ENCODE measurements around the gene ABCA13.

Gene ABCA13

GRCh38 chr7:48237354-48237753 lies 66.1 kb downstream of the ABCA13 start:
- no peak for DNase-seq (ENCODE audit: low read depth, low spot score)

DNA sequence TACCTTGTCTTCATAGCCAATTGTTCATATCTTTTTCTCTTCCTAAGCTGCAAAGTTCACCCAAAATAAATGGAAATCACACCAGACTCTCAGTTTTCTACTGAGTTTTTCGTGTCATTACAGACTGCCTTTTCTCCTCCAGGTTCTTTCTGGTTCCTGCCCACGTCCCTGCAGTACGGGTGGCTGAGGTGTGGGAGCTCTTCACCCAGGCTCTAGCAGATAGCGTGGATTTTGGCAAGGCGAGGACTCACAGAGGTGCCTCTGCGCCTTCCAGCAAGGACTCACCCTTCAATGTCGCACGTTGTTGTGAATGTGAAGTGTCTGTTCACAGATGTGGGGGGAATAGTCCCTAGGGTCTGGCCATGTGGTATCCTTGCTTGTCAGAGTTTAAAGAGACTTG lies 71.6 kb downstream of the ABCA13 start:
- no peak for DNase-seq (ENCODE audit: low read depth, low spot score)

- DNase-seq (ENCODE audit: low read depth, low spot score), result no peak
Observed at GRCh38 chr7:48244864-48245271, 73.6 kb downstream of the ABCA13 start.

GRCh38 chr7:48245751-48246472 lies 74.7 kb downstream of the ABCA13 start:
- no peak for DNase-seq (ENCODE audit: low read depth, low spot score)

GRCh38 chr7:48249166-48249565 lies 77.9 kb downstream of the ABCA13 start:
- DNase-seq (ENCODE audit: low read depth, low spot score), result no peak

GRCh38 chr7:48250441-48250951 lies 79.2 kb downstream of the ABCA13 start:
- no peak for DNase-seq (ENCODE audit: low read depth, low spot score)

GRCh38 chr7:48251766-48252165 lies 80.5 kb downstream of the ABCA13 start:
- DNase-seq (ENCODE audit: low read depth, low spot score), result no peak

DNA sequence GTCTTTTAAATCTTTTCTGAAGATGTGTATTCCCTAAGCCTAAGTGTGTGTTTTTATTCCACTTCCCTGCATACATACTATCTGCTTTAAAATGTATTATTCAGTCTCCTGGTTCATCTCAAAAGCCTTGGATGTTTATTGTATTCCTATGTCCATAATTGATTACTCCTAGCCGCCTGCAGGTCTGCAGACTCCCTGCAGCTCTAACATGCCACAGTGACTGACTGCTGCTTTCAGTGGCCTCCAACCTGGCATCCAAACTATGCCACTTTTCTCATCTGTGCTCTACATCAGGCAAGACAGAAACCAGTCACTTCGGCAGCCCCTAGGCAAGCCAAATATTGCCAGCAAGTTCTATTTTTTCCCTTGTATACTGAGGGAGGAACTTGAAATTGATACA lies 81.7 kb downstream of the ABCA13 start:
- no peak for DNase-seq (ENCODE audit: low read depth, low spot score)

- no peak for DNase-seq (ENCODE audit: low read depth, low spot score)
Observed at GRCh38 chr7:48255046-48255445, 83.8 kb downstream of the ABCA13 start.

- DNase-seq (ENCODE audit: low read depth, low spot score), result no peak
Observed at GRCh38 chr7:48259463-48260280, 88.4 kb downstream of the ABCA13 start.

DNA sequence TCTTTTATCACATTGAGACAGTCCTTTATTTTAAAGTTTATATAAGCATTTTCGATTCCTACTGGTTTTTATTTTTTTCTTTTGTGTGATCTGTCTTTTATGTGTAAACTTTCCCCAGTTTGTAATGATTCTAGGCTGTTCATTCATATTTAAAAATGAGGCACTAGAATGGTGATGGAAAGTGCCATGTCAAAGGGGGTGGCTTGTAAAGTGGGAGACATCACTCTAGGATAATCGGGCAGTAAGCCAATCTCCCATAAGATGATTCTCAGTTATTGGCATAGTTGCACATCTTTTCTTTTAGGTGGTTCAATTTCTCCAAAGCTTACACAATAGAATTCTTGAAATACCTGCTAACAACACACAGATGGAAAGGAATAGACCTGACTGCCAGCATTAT lies 90.4 kb downstream of the ABCA13 start:
- DNase-seq (ENCODE audit: low read depth, low spot score), result no peak

DNA sequence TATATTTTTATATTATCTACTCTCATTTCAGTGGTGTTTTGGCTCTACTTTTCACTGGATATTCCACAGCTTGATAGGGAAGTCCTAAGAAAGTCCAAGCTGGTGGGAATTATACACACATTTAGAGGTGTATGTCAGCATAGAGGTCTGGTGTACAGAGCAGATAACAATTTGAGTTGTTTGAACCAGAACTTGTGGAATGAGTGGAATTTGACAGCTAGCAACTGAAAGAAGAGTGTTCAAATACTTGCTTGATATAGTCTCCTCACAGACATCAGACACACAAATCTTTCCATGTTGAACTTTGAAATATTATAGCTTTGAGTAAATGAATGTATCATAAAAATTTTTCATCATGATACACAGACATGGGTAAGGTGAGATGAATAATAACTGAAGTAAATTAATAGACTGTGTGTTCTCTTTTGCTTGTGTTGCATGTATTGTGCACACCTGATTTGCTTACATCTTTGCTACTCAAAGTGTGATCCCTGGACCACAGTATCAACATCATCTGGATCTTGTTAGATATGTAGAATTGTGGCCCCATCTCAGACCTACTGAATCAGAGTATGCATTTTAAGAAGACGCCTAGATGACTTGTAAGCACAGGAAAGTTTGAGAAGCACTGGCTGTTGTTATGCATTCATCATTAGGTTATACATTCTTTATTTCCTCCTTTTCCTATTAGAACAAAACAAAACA lies 91.5 kb downstream of the ABCA13 start:
- DNase-seq (ENCODE audit: low read depth, low spot score), result no peak

DNA sequence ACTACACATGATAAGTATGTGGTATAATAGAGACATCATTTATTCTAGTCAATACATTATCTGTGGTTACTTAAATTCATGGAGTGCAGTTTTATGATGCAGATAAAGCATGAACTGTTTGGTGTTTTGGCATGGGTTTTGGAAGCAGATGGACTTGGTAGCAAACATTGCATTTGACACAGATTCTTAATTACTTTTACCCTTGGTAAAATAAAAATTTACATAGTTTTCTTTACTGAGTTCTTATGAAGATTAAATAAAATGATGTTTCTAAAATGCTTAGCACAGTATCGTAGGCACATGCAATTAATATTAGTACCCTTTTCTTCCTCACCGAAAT lies 92.0 kb downstream of the ABCA13 start:
- no peak for DNase-seq (ENCODE audit: low read depth, low spot score)

GRCh38 chr7:48269066-48269465 lies 97.8 kb downstream of the ABCA13 start:
- no peak for DNase-seq (ENCODE audit: low read depth, low spot score)

DNA sequence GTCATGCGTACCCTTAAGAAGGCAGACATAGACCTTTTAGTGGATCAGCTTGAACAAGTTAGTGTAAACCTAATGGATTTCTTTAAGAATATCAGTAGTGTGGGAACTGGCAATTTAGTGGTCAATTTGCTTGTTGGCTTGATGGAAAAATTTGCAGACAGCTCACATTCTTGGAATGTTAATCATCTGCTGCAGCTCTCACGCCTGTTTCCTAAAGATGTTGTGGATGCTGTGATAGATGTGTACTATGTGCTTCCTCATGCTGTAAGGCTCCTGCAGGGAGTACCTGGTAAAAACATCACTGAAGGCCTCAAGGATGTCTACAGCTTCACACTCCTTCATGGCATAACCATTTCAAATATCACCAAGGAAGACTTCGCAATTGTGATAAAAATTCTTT lies 103.4 kb downstream of the ABCA13 start:
- DNase-seq (ENCODE audit: low read depth, low spot score), result no peak

DNA sequence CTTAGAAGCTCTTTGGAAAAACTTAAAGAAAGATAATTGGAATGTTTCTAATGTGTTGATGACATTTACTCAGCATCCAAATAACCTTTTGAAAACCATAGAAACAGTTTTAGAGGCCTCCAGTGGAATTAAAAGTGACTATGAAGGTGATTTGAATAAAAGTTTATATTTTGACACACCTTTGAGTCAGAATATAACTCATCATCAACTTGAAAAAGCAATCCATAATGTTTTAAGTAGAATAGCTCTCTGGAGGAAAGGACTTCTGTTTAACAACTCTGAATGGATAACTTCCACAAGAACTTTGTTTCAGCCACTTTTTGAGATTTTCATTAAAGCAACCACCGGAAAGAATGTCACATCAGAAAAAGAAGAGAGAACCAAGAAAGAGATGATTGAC lies 108.2 kb downstream of the ABCA13 start:
- no peak for DNase-seq (ENCODE audit: low read depth, low spot score)

- no peak for DNase-seq (ENCODE audit: low read depth, low spot score)
Observed at GRCh38 chr7:48280100-48280499, 108.8 kb downstream of the ABCA13 start.

DNA sequence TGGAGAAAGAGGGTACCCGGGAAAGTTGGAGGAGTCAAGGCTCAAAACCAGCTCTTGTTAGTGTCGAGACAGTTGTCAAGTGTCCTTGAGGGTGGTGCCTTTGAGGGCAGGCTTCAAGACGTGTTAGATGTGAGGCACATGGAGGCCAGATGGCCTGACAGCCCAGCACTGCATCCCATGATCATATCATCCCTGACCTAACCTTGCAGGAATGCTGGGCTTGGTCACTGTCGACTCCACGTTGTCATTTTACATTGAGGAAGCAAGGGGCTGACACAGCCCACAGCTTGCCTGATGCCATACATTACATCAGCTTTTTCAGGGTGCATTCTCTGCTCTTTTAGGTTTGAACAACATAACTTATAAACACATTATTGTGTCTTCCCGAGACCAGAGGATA lies 114.1 kb downstream of the ABCA13 start:
- DNase-seq (ENCODE audit: low read depth, low spot score), result no peak

- no peak for DNase-seq (ENCODE audit: low read depth, low spot score)
Observed at GRCh38 chr7:48286836-48287235, 115.6 kb downstream of the ABCA13 start.

GRCh38 chr7:48289656-48290055 lies 118.4 kb downstream of the ABCA13 start:
- no peak for DNase-seq (ENCODE audit: low read depth, low spot score)

GRCh38 chr7:48292949-48293348 lies 121.7 kb downstream of the ABCA13 start:
- no peak for DNase-seq (ENCODE audit: low read depth, low spot score)

DNA sequence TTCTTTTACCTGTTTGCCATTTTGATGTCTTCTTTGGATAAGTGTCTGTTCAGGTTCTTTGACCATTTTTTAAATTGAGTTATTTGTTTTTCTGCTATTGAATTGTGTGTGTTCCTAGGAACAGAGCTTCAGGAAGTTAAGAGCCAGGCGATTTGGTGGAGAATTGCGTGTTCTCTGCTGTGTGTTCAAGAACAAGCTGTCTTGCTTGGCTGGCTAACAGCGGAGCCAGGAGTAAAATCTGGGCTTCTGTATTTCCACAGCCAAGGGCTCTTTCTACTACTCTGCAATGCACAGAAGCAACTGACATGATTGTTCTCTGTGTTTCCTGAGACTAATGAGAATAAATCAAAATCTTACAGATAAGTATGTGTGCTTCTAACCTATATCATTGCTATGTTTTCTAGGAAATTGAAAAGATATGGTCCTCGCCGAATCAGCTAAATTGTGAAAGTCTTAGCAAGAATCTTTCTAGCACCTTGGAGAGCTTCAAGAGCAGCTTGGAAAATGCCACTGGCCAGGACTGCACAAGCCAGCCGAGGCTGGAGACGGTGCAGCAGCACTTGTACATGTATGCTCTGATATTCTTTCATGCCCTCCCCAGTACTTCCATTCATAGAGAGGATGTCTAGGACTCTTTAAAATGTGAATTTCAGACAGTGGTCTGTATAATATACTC lies 124.2 kb downstream of the ABCA13 start:
- DNase-seq (ENCODE audit: low read depth, low spot score), result no peak

Measured in iPS DF 19.7 (cell line).